Trophoblast cell (in vitro differentiated cells and primary cell): Measurements from ENCODE around the gene DEPP1.

ENCODE experiments used
- DNase-seq, 2 donors: peaks; one replicate each; pipeline ENCODE4 v3.0.0-alpha.2; 2016
- H2AFZ ChIP-seq: 2 replicates; pipeline ENCODE4 v1.6.1; 2013; ENCODE audit warnings: low read length, moderate library complexity, mild to moderate bottlenecking; ENCODE audit not compliant: insufficient read depth, poor library complexity
- H2AK5ac ChIP-seq: 2 replicates; pipeline ENCODE4 v1.6.1; 2013; ENCODE audit warnings: mild to moderate bottlenecking, low read length
- H2BK120ac ChIP-seq: 2 replicates; pipeline ENCODE4 v1.6.1; 2013; ENCODE audit warnings: low read length, mild to moderate bottlenecking, moderate library complexity; ENCODE audit not compliant: insufficient read depth, poor library complexity
- H2BK12ac ChIP-seq: 2 replicates; pipeline ENCODE4 v1.6.1; 2013; ENCODE audit warnings: mild to moderate bottlenecking, low read length, moderate library complexity
- H2BK5ac ChIP-seq: 2 replicates; pipeline ENCODE4 v1.6.1; 2013; ENCODE audit warnings: low read length, low read depth, moderate library complexity, mild to moderate bottlenecking; ENCODE audit not compliant: poor library complexity
- H3K14ac ChIP-seq: 2 replicates; pipeline ENCODE4 v1.6.1; 2013; ENCODE audit warnings: mild to moderate bottlenecking, low read length
- H3K18ac ChIP-seq: 2 replicates; pipeline ENCODE4 v1.6.1; 2013; ENCODE audit warnings: mild to moderate bottlenecking, low read length
- H3K23ac ChIP-seq: 2 replicates; pipeline ENCODE4 v1.6.1; 2013; ENCODE audit warnings: low read length
- H3K27ac ChIP-seq: 2 replicates; pipeline ENCODE4 v1.5.1; 2013; ENCODE audit warnings: low read depth, mild to moderate bottlenecking, inconsistent platforms, low read length, moderate library complexity
- H3K27me3 ChIP-seq: 2 replicates; pipeline ENCODE4 v1.6.1; 2013; ENCODE audit warnings: inconsistent platforms, mild to moderate bottlenecking, low read length, moderate library complexity; ENCODE audit not compliant: insufficient read depth
- H3K36me3 ChIP-seq, 2 experiments: 1 replicate in 1 of 2; 2 replicates in 1 of 2; pipeline ENCODE4 v1.6.1; 2013; ENCODE audit warnings: low read length in 2 of 2, mild to moderate bottlenecking in 2 of 2, moderate library complexity in 1 of 2; ENCODE audit not compliant: insufficient read depth in 2 of 2, control insufficient read depth in 1 of 2
- H3K4ac ChIP-seq: 2 replicates; pipeline ENCODE4 v1.6.1; 2013; ENCODE audit warnings: low read depth, mild to moderate bottlenecking, low read length, moderate library complexity
- H3K4me1 ChIP-seq, 2 experiments: 1 replicate in 1 of 2; 2 replicates in 1 of 2; pipeline ENCODE4 v1.6.1; 2013; ENCODE audit warnings: low read length in 2 of 2, mild to moderate bottlenecking in 2 of 2, moderate library complexity in 1 of 2; ENCODE audit not compliant: insufficient read depth in 2 of 2, control insufficient read depth in 1 of 2
- H3K4me2 ChIP-seq: 2 replicates; pipeline ENCODE4 v1.6.1; 2013; ENCODE audit warnings: inconsistent platforms, mild to moderate bottlenecking, low read length, moderate library complexity
- H3K4me3 ChIP-seq: 2 replicates; pipeline ENCODE4 v1.5.1; 2013; ENCODE audit warnings: mild to moderate bottlenecking, low read depth, low read length, inconsistent platforms
- H3K79me1 ChIP-seq: one replicate; pipeline ENCODE4 v1.6.1; 2013; ENCODE audit warnings: low read length
- H3K79me2 ChIP-seq: 2 replicates; pipeline ENCODE4 v1.6.1; 2013; ENCODE audit warnings: low read length, mild to moderate bottlenecking; ENCODE audit not compliant: control insufficient read depth, insufficient read depth, poor library complexity
- H3K9ac ChIP-seq: 2 replicates; pipeline ENCODE4 v1.6.1; 2013; ENCODE audit warnings: mild to moderate bottlenecking, low read length
- H3K9me3 ChIP-seq: 2 replicates; pipeline ENCODE4 v1.6.1; 2013; ENCODE audit warnings: low read depth, mild to moderate bottlenecking, control low read depth, inconsistent platforms, low read length; ENCODE audit not compliant: insufficient read depth
- H4K12ac ChIP-seq: 2 replicates; pipeline ENCODE4 v1.6.1; 2013; ENCODE audit warnings: low read depth, mild to moderate bottlenecking, low read length, moderate library complexity
- H4K8ac ChIP-seq: 2 replicates; pipeline ENCODE4 v1.6.1; 2013; ENCODE audit warnings: low read depth, mild to moderate bottlenecking, low read length, moderate library complexity
- H4K91ac ChIP-seq: one replicate; pipeline ENCODE4 v1.6.1; 2013; ENCODE audit warnings: low read depth, mild to moderate bottlenecking, low read length, moderate library complexity
- WGBS: extraction: QIAGEN DNeasy Blood & Tissue Kit; methylation state at CpG from one replicate; pipeline ENCODE4 v1.1.7; 2013; ENCODE audit warnings: missing lambda C conversion rate; ENCODE audit not compliant: insufficient read length, insufficient coverage; ENCODE audit errors: extremely low coverage; 5-methylcytosine and 5-hydroxymethylcytosine counted together

Gene DEPP1

GRCh38 chr10:44989597-44990301 lies 11.1 kb upstream of the DEPP1 start:
- H3K9me3 ChIP-seq, result no peaks in the 10 kb centered on the region
- no peak overlapping the region for H3K4me3 ChIP-seq
- no peak overlapping the region for H3K23ac ChIP-seq
- H2BK12ac ChIP-seq, result no peak overlapping the region
- DNase-seq, result no peak
- peaks cover 1% of the 10 kb centered on the region for H3K79me2 ChIP-seq
- H3K4me1 ChIP-seq, result peaks cover 15 to 18% of the 10 kb centered on the region in 2 experiments
- H3K9ac ChIP-seq, result no peak overlapping the region
- no peak overlapping the region for H3K4ac ChIP-seq
- H2BK120ac ChIP-seq, result no peak overlapping the region
- H4K91ac ChIP-seq, result no peak overlapping the region
- no peak overlapping the region for H4K8ac ChIP-seq
- no peak overlapping the region for H2AFZ ChIP-seq
- peaks cover 26% of the 10 kb centered on the region for H3K79me1 ChIP-seq
- no peaks in the 10 kb centered on the region for H3K27me3 ChIP-seq
- H2AK5ac ChIP-seq, result no peak overlapping the region
- H2BK5ac ChIP-seq, result no peak overlapping the region
- WGBS, result no CpG with 5 or more reads among the region's 14 CpGs
- H4K12ac ChIP-seq, result no peak overlapping the region
- H3K14ac ChIP-seq, result no peak overlapping the region
- H3K36me3 ChIP-seq, result peaks cover 7 to 20% of the 10 kb centered on the region in 2 experiments
- no peak overlapping the region for H3K4me2 ChIP-seq
- no peak overlapping the region for H3K18ac ChIP-seq
- H3K27ac ChIP-seq, result no peak overlapping the region

- H3K4ac ChIP-seq, result no peak overlapping the region
- H3K9ac ChIP-seq, result no peak overlapping the region
- H3K79me2 ChIP-seq, result no peaks in the 10 kb centered on the region
- no peak overlapping the region for H4K12ac ChIP-seq
- no peak overlapping the region for H2BK5ac ChIP-seq
- no peak overlapping the region for H4K91ac ChIP-seq
- H3K18ac ChIP-seq, result no peak overlapping the region
- H3K23ac ChIP-seq, result no peak overlapping the region
- no peak overlapping the region for H3K14ac ChIP-seq
- no peak overlapping the region for H3K4me2 ChIP-seq
- H3K4me1 ChIP-seq, result peaks cover 10 to 14% of the 10 kb centered on the region in 2 experiments
- H3K36me3 ChIP-seq, result peaks cover 13 to 23% of the 10 kb centered on the region in 2 experiments
- H2AFZ ChIP-seq, result no peak overlapping the region
- H3K79me1 ChIP-seq, result peaks cover 21% of the 10 kb centered on the region
- H2AK5ac ChIP-seq, result no peak overlapping the region
- WGBS, result no CpG with 5 or more reads among the region's 10 CpGs
- H2BK120ac ChIP-seq, result no peak overlapping the region
- H3K27me3 ChIP-seq, result no peaks in the 10 kb centered on the region
- no peak for DNase-seq
- no peak overlapping the region for H3K27ac ChIP-seq
- H3K4me3 ChIP-seq, result no peak overlapping the region
- no peak overlapping the region for H4K8ac ChIP-seq
- H3K9me3 ChIP-seq, result no peaks in the 10 kb centered on the region
- H2BK12ac ChIP-seq, result no peak overlapping the region
These were observed 10.5 kb upstream of the DEPP1 start for GRCh38 chr10:44988957-44989585.

GRCh38 chr10:44986670-44987069 lies 8.1 kb upstream of the DEPP1 start:
- Histone ChIP-seq H3K9me3 (no peaks in the 10 kb centered on the region), H2BK120ac (no peak overlapping the region), H3K4ac (no peak overlapping the region), H3K27me3 (no peaks in the 10 kb centered on the region), H3K18ac (no peak overlapping the region), H3K14ac (no peak overlapping the region), H2AK5ac (no peak overlapping the region), H3K4me3 (no peak overlapping the region), H3K9ac (no peak overlapping the region), H3K4me2 (no peak overlapping the region), H3K4me1 (peaks cover 5 to 12% of the 10 kb centered on the region in 2 experiments), H2BK12ac (no peak overlapping the region), H3K79me1 (peaks cover 8% of the 10 kb centered on the region), H3K23ac (no peak overlapping the region), H4K91ac (no peak overlapping the region), H3K27ac (no peak overlapping the region), H4K8ac (no peak overlapping the region), H3K79me2 (peaks cover under 1% of the 10 kb centered on the region), H2AFZ (no peak overlapping the region), H4K12ac (no peak overlapping the region), H3K36me3 (peaks cover 11 to 13% of the 10 kb centered on the region in 2 experiments), H2BK5ac (no peak overlapping the region)
- DNase-seq, result no peak
- no CpG with 5 or more reads among the region's 3 CpGs for WGBS

GRCh38 chr10:44986179-44986578 lies 7.6 kb upstream of the DEPP1 start:
- peaks cover 10% of the 10 kb centered on the region for H3K79me1 ChIP-seq
- WGBS, result no CpG with 5 or more reads among the region's 3 CpGs
- no peak overlapping the region for H2AFZ ChIP-seq
- peaks cover 8 to 15% of the 10 kb centered on the region in 2 experiments for H3K4me1 ChIP-seq
- no peak overlapping the region for H4K12ac ChIP-seq
- no peak overlapping the region for H3K4me2 ChIP-seq
- no peak overlapping the region for H2AK5ac ChIP-seq
- no peak overlapping the region for H3K18ac ChIP-seq
- no peak overlapping the region for H3K9ac ChIP-seq
- H4K8ac ChIP-seq, result no peak overlapping the region
- no peak overlapping the region for H3K27ac ChIP-seq
- H3K14ac ChIP-seq, result no peak overlapping the region
- peaks cover 11 to 13% of the 10 kb centered on the region in 2 experiments for H3K36me3 ChIP-seq
- no peaks in the 10 kb centered on the region for H3K27me3 ChIP-seq
- no peak overlapping the region for H4K91ac ChIP-seq
- H3K4me3 ChIP-seq, result no peak overlapping the region
- no peak overlapping the region for H3K4ac ChIP-seq
- H2BK12ac ChIP-seq, result no peak overlapping the region
- peaks cover 2% of the 10 kb centered on the region for H3K79me2 ChIP-seq
- DNase-seq, result no peak
- no peak overlapping the region for H2BK120ac ChIP-seq
- no peak overlapping the region for H3K23ac ChIP-seq
- H3K9me3 ChIP-seq, result no peaks in the 10 kb centered on the region
- H2BK5ac ChIP-seq, result no peak overlapping the region
